Panc1 (cell line): Measurements from ENCODE around the gene TNIK. TPM values are rescaled to one million over a fixed set of nuclear protein-coding genes. Genes with fewer than 3 reads are reported as not detected.

ENCODE experiments used
- ATAC-seq: fragments of 200-7000 bp; cut with Tn5 transposase; 2 replicates; pipeline ENCODE4 v1.9.1; 2020; ENCODE audit warnings: mild to moderate bottlenecking, moderate library complexity
- BruUV-seq: library from RNA; stranded (reverse); fragments of 400-500 nt; replicated peaks from 2 replicates; lab custom pipeline; 2021; lab: Mats Ljungman, UMichigan
- CTCF ChIA-PET: fragments of 300-600 bp; sonication (Branson Sonifier 250); formaldehyde crosslinking; loops from one replicate; lab custom pipeline; 2022; ENCODE audit warnings: antibody characterized with exemption; lab: Charles Lee
- POLR2A ChIA-PET: fragments of 300-600 bp; sonication (Branson Sonifier 250); formaldehyde crosslinking; loops from one replicate; lab custom pipeline; 2022; ENCODE audit warnings: antibody characterized with exemption; lab: Charles Lee
- DNase-seq: peaks from one replicate; pipeline ENCODE4 v3.0.0-alpha.2; 2010; ENCODE audit warnings: low read depth, low spot score
- H3K27ac ChIP-seq: 2 replicates; pipeline ENCODE4 v1.5.1; 2011; ENCODE audit warnings: mild to moderate bottlenecking, low read length, inconsistent platforms
- H3K27me3 ChIP-seq: fragments of 200-500 bp; sonication (Bioruptor generic); 2 replicates; pipeline ENCODE4 v1.6.0; 2014; ENCODE audit warnings: low read length, inconsistent platforms; ENCODE audit not compliant: control insufficient read depth, insufficient read depth
- H3K36me3 ChIP-seq: fragments of 200-500 bp; sonication (Bioruptor generic); 2 replicates; pipeline ENCODE4 v1.5.1; 2014; ENCODE audit warnings: inconsistent platforms, mild to moderate bottlenecking, low read length, moderate library complexity; ENCODE audit not compliant: control insufficient read depth, insufficient read depth
- H3K4me1 ChIP-seq: 2 replicates; pipeline ENCODE4 v1.5.1; 2011; ENCODE audit warnings: inconsistent platforms, mild to moderate bottlenecking, low read length, moderate library complexity; ENCODE audit not compliant: control insufficient read depth, insufficient read depth
- H3K4me3 ChIP-seq, 2 experiments: 2 replicates each; pipeline ENCODE4 v1.5.1; 2011 to 2012; ENCODE audit warnings: low read depth in 2 of 2, low read length in 2 of 2, mild to moderate bottlenecking in 2 of 2, inconsistent platforms in 1 of 2, moderate library complexity in 1 of 2
- H3K9me3 ChIP-seq: fragments of 200-500 bp; sonication (Bioruptor generic); 2 replicates; pipeline ENCODE4 v1.5.1; 2014; ENCODE audit warnings: low read depth, mild to moderate bottlenecking, inconsistent platforms, low read length, moderate library complexity; ENCODE audit not compliant: control insufficient read depth, insufficient read depth
- CTCF ChIP-seq: fragments of 450-650 bp; IDR thresholded peaks from 2 replicates; pipeline ENCODE4 v1.5.1; 2017; ENCODE audit warnings: mild to moderate bottlenecking
- POLR2AphosphoS5 ChIP-seq: IDR thresholded peaks from 2 replicates; pipeline ENCODE4 v1.6.1; 2012; ENCODE audit warnings: mild to moderate bottlenecking, low read depth, low read length, moderate library complexity
- REST ChIP-seq, 2 experiments: IDR thresholded peaks; 2 replicates each; pipeline ENCODE4 v1.6.1; 2011 to 2012; ENCODE audit warnings: low read depth in 2 of 2, control low read depth in 1 of 2, low read length in 1 of 2, mild to moderate bottlenecking in 1 of 2, moderate library complexity in 1 of 2; ENCODE audit not compliant: insufficient read depth in 1 of 2
- SIN3A ChIP-seq: IDR thresholded peaks from 2 replicates; pipeline ENCODE4 v1.6.1; 2012; ENCODE audit warnings: low read depth, mild to moderate bottlenecking, low read length, moderate library complexity, borderline replicate concordance; ENCODE audit not compliant: insufficient read depth
- TCF7L2 ChIP-seq: IDR thresholded peaks from 2 replicates; pipeline ENCODE4 v1.6.1; 2011; ENCODE audit warnings: mild to moderate bottlenecking, low read depth, low read length, inconsistent platforms
- in situ Hi-C: cut with HindIII; loops from 2 replicates; pipeline ENCODE4 v1.10.0; 2016; ENCODE audit warnings: low sequenced_read_pairs, low pct_unique_long_range_greater_than_20kb
- intact Hi-C: fragments of 100-400 bp; cut with micrococcal nuclease; formaldehyde crosslinking; loops from one replicate; pipeline ENCODE4 v1.10.0; 2022; ENCODE audit not compliant: unreplicated experiment
- total RNA-seq: library from RNA; stranded (reverse); gene quantifications from one replicate; pipeline ENCODE4 v1.2.1, GENCODE V29; 2021; ENCODE audit not compliant: unreplicated experiment

TNIK gene
- total RNA-seq, 1 experiment from 2014 or later: 1.9 TPM

GRCh38 chr3:171254315-171254714 is 205.9 kb downstream of the TNIK start:
- peaks cover 9% of the 10 kb centered on the region for H3K27me3 ChIP-seq
- no peaks in the 10 kb centered on the region for H3K36me3 ChIP-seq
- in situ Hi-C loops (no loop called here), intact Hi-C loops (no loop called here)
- H3K4me3 ChIP-seq: no peak overlapping the region
- ATAC-seq (no peak), DNase-seq (no peak)
- H3K4me1 ChIP-seq: no peaks in the 10 kb centered on the region
- POLR2A ChIA-PET: no interaction called here
- TF ChIP-seq SIN3A (no peak), POLR2AphosphoS5 (no peak)
- H3K9me3 ChIP-seq: no peaks in the 10 kb centered on the region
- CTCF ChIA-PET: no interaction called here
- no peak overlapping the region for H3K27ac ChIP-seq
- BruUV-seq: no TSS peak

- intact Hi-C loops: no loop called here
- ChIA-PET POLR2A (no interaction called here), CTCF (no interaction called here)
- Histone ChIP-seq H3K9me3 (no peaks in the 10 kb centered on the region), H3K27me3 (peaks cover 12% of the 10 kb centered on the region; the same call in 1 of the 2 replicates), H3K4me1 (no peaks in the 10 kb centered on the region), H3K27ac (no peak overlapping the region), H3K4me3 (no peak overlapping the region), H3K36me3 (no peaks in the 10 kb centered on the region)
- DNase-seq (no peak), ATAC-seq (no peak)
- TF ChIP-seq POLR2AphosphoS5 (no peak), REST (IDR thresholded peaks at IDR 0.05; ENCODE audit: insufficient read depth in 1 of 2, low read depth in 2 of 2, low read length in 1 of 2) (no peak), SIN3A (no peak), TCF7L2 (no peak), CTCF (no peak)
- in situ Hi-C loops: no loop called here
- BruUV-seq: no TSS peak
These were observed 208.4 kb downstream of the TNIK start for GRCh38 chr3:171251835-171252234.

GRCh38 chr3:171250444-171250843 is 209.8 kb downstream of the TNIK start:
- Histone ChIP-seq H3K4me3 (no peak overlapping the region), H3K27ac (no peak overlapping the region), H3K36me3 (no peaks in the 10 kb centered on the region), H3K9me3 (no peaks in the 10 kb centered on the region), H3K4me1 (no peaks in the 10 kb centered on the region), H3K27me3 (peaks cover 12% of the 10 kb centered on the region; the same call in 1 of the 2 replicates)
- TF ChIP-seq REST (IDR thresholded peaks at IDR 0.05; ENCODE audit: insufficient read depth in 1 of 2, low read depth in 2 of 2, low read length in 1 of 2): no peak
- TF ChIP-seq POLR2AphosphoS5: no peak
- TF ChIP-seq SIN3A: no peak
- no peak for TF ChIP-seq CTCF
- no peak for TF ChIP-seq TCF7L2
- intact Hi-C loops: no loop called here
- CTCF ChIA-PET: no interaction called here
- in situ Hi-C loops: no loop called here
- no peak for DNase-seq
- ATAC-seq: no peak
- POLR2A ChIA-PET: no interaction called here
- BruUV-seq: no TSS peak
